ENCODE data around the gene EXOC7.

EXOC7 gene

DNA sequence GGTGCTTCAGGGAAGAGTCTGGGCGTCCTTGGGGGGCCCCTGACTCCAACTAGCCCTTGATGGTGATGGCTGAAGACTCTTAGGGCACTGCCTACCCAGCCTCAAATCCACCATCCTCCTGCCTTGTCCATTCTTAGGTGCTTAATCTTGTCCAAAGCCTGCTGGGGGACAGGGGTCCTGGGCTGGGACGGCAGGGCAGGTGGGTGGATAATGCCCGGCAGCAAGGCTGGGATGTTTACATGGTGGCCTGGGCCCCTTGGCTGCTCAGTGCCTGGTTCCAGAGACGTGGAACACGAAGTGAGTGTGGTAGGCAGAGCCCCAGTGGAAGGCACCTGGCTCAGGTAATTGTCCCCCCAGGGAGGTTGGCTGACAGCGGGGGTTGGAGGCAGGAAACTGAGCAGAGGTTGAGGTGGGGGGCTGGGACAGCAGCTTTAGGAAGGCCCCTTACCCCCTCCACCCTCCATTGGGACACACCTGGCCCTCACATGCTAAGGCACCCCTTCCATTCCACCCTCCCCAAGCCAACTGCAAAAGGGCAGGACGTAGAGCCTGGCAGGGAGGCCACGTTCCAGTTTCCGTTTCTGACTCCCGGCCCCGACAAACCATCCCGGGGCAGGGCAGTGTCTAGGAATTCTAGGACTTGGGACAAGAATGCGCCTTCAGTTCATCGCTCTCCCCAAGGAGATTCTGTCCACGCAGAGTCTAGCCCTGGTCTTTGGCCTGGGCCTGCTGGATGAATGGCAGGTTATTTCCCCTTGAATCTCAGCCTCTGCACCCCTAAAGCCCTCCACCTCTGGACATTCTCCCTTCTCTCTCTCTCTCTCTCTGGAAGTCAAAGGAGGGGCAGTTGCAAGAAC lies 35.5 kb upstream of the EXOC7 start:
- DNase-seq (ENCODE audit: low read depth in 2 of 2): no peak

DNA sequence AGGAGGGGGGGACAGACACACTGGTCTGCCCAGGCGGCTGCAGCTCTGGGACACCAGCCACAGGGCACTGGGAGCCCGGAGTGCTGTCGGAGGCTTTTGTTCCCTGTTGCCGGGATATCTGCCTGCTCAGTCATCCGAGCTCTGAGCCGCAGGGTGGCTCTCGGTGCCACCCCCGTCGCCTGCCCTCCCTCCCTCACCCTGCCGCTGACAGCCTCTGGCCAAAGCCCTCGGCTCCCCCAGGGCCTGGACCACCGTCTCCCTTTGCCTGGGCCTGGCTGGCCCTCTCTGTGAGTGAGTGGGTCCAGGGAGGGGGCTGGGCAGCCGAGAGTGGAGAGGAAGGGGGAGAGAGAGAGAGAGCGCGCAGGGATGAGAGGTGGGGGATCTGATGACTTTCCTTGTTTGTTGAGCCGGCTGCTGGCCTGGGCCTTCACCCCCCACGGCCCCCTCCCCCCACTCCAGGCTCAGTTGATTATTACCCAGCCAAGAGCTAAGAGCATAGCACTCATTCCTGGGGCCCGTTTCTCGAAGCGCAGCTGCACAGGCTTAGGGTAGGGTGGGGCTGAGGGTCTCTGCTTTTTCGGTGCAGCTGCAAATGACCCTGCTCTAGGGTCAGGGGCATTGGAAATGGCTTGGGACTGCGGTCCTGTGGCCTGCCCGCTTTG lies 34.8 kb upstream of the EXOC7 start:
- DNase-seq (ENCODE audit: low read depth in 2 of 2): no peak

DNA sequence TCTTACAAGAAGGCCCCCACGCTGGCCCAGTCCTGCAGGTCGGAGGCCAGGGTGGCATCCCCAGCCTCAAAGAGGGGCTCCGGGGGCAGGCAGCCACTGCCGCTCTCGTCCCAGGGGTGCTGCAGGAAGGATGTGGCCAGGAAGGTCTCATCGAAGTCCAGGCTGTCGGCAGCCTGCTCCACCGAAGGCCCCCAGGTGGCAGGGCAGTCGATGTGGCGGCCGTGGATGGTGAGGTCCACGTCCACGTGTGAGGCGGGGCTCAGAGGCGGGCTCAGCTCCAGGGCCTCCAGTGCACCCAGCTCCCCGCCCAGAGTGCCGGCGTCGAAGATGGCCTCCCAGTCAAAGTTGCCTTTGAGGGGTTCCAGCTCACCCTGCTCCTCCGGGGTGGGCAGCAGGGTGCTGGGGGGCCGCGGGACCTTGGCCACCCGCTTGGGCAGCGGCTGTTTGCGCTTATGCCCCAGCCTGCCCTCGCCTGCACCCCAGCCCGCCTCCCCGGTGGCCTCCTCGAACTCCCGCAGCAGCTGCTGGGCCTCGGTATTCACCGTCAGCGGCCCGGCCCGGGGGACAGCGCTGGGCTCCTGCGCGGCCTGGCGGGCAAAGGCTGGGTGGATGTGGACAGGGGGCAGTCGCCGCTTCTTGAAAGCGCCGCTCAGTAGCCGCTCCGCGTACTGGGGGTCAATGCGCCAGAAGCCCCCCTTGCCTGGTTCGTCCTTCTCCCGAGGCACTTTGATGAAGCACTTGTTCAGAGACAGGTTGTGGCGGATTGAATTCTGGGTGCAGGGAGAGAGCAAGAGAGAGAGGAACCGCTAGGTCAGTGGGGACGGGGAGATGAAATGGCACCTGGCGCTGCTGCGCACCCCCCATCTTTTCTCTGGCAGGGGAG lies 34.0 kb upstream of the EXOC7 start:
- DNase-seq (ENCODE audit: low read depth in 2 of 2): no peak

DNA sequence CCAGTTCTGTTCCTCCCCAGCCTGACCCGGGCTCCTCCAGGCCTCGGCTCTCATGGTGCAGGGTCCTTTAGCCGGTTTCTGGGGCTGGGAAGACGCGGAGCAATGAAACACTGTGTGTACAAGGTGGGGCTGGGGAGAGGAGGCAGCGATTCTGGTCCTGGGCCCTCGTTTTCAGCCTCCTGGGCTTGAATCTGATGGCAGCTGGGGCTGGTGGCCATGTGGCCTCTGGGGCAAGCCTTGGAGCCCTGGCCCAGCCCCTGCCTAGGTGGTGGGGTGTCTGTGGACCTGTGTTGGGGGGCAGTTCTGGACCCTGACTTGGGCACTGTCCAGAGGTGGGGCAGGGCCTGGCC lies 33.4 kb upstream of the EXOC7 start:
- no peak for DNase-seq (ENCODE audit: low read depth in 2 of 2)

DNA sequence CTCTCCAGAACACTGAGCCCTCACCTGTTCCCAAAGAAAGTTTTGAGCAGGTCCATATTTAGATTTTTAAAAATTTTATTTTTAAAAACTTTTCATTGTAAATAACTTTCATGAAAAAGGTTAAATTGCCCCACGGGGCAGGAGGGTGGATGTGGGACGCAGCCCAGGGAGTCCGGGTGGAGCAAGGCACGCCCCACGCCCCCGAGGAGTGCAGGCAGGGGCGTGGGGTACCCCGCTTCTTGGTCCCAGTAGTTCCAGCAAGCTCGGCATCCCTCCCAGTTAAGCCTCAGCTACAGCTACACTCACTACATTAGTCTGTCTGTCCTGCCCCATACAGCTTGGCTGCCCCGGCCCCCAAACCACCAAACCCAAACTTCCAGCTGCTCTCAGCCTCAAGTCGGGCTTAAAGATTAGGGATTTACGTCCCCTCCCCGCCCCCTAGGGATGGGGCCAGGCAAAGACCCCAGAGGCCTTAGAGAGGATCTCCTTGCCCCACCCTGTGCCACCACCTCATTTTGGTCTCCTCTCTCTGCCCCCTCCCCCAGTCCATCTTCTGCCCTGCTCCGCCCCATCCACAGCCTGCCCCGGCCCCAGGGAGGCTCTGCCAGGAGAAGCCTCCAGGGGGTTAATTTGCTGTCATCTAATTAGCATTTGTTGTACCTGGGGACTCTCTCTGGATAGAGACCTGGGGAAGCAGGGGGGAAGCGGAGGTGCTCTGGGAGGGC lies 32.9 kb upstream of the EXOC7 start:
- DNase-seq (ENCODE audit: low read depth in 2 of 2): no peak

DNA sequence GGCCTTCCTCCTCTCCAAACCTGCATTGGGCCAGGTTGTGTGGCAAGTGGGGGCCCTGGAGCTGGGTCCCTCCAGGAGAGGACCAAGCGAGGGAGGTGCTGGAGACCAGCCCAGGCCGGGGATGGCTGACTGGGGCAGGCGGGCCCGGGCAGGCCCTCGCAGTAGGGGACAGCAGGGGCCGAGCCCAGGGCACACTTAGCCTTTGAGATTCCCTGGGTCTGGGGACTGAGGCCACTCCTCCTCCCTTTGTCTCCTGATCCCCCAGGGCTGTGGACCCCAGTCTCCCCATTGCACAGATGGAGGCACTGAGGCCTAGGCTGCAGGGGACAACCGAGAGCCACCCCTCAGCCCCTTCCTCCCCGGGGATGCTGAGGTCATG lies 32.2 kb upstream of the EXOC7 start:
- DNase-seq (ENCODE audit: low read depth in 2 of 2): no peak

DNA sequence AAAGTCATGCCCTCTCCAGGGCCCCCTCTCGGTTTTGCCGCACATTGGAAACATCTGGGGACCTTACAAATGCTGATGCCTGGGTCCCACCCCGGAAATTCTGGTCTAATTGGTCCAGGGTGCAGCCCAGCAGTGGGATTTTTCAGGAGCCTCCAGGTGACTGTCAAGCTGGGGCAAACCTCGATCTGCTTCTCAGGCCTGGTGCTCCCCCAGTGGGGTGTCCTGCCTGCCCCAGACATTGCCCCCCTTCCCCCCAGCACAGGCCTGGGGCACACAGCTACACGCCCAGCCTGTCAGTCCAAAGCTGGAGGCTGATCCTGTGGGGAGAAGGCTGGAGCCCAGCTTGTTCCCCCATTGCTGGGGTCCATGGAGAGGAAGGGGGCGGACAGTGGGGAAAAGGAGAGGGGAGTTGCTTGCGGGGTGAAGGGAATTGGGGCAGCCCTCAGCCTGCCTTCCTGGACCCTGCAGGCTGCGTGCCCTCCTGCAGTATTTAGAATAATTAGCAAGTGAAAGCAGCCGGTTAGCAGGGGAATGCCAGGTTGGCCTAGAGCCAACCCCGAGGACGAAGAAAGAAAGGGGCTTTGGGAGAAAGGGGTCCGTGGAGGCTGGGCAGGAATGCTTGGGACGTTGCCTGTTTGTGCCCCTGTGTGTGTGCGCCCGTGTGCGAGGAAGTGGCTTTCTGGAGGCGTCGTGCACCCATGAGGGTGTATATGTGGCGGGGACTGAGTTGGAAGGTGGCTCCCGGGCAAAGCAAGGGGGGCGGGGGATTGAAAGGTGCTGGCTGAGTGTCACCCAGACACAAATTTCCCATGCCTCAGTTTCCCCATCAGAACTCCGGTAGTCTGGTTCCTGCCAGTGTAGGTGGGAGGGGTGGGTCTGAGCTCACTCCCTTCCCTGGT lies 31.6 kb upstream of the EXOC7 start:
- DNase-seq (ENCODE audit: low read depth in 2 of 2): no peak

DNA sequence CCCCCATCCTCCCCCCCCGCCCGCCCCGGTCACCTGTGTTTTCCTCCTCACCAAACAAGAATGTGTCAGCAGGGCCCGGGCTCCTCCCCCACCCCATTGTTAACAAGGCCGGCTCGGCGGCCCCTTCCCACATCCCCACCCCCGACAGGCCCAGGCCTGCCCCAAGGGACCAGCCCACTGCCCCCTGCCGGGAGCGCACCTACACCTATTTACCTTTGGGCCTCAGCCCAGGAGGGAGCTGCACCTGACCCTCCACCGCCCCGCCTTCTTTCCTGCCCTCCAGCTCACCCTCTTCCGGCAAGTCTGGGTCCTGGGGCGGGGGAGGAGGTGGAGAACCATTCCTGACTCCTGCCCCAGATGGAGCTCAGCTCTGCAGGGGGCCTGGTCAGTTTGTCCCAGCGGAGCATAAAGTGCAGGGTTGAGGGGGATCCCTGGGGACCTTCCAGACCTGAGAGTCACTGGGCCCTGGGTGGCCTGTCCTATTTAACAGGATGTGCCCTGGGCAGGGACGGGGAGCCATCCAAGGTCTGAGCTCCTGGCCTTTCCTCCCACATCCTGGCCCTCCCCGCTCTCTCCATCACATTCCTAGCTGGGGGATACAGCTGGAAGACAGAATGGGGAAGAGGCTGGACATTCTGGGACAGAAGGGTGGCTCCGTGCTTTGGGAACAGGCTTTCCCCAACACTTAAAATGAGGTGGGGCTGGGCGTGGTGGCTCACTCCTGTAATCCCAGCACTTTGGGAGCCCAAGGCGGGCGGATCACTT lies 29.2 kb upstream of the EXOC7 start:
- no peak for DNase-seq (ENCODE audit: low read depth in 2 of 2)

DNA sequence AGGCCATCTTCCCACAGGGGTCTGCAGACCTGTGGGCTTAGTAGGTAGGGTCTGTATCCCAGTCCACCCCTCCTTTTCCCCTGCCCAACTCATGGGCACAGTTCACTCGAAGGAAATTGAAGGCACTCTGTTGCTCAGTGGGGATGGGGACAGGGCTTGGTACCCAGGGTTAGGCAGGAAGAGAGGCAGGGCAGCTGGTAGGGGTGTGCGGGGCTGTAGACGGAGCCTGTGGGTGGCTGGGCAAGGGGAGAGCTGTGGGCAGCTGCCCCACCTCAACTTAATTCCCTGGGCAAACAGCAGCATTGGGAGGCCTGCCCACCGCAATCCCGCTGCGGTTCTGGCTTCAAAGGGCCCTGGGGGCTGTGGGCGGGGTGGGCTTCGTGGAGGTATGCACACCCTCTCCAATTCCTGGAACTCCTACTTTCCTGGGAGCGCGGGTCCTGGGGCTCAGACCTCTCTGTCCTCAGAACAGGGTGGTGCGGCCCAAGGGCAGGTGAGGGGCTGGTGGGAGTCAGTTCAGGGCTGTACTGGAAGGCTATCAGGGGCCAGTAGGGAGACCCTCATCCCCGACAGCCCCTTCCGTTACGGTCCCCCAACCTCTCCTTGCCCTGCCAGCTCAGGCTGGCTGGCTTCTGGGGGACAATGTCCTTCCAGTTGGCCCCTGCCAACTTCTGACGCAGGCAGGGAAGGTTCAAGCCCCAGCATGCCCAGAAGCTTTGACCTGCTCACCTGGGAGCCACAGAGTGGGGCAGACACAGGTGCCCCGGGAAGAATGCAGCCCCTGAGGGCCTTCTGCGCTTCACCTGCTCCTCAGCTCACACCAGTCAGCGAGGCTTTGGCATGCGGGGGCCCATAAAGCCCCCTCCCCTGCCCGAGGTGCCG lies 28.3 kb upstream of the EXOC7 start:
- DNase-seq (ENCODE audit: low read depth in 2 of 2): no peak

DNA sequence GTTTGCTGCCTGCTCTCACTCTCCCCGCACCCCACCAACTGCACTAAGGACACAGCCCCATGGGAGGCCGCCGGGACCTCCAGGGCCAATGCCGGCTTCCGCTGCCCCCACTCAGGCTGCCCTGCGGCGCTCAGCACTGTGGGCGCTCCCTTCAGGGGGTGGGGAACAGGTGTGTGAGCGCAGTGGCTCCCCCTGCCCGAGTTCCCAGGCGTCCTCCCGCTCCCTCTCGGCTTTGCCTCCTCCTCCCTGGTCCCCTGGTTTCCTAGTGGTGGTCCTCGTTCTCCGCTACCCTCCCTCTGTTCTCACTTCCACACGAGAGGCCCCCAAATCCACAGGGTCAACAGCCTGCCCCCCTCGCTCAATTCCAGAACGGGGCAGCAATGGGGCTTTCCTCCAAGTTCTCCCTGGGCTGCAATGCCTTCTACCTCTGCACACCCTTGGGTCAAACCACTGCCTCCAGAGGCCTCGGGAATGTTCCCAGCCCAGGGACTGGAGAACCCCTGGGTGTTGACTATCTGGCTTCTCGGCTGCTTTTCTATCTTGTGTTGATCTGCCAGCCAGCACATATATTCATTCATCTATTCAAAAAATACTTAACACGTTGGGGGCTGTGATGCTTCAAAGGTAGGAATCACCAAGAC lies 27.6 kb upstream of the EXOC7 start:
- DNase-seq (ENCODE audit: low read depth in 2 of 2): no peak

DNA sequence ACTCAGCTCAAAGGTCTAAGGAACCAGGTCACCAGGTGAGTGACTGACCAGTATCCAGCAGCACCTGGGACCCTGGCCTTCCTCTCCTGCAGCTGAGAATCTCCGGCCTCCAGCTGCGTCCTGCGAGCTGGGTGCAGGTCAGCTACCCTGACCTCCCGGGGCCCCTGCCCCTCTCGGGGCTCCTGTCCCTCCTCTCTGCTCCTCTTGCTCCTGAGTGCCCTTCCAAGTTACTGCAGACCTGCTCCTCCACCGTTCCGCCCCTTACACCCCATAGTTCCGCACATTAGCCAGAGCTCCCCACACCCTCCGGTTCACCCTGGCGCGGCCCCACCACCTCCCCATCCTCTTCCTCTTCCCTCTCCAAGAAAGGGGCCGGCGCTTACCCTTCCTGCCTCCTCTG lies 26.9 kb upstream of the EXOC7 start:
- DNase-seq (ENCODE audit: low read depth in 2 of 2): no peak

DNA sequence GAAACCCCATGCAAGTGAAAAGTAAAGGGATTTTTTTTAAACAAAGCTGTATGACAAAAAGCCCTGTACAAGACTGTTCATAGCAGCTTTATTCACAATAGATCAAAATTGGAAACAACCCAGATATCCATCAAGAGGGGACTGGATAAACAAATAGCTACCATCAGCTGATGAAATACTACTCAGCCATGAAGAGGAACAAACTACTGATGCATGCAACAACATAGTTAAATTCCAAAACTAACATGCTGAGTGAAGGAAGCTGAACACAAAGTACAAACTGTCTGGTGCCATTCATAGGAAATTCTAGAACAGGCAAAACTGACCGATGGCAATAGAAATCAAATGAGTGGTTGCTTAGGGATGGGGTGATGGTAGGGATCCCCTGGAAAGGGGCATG lies 22.3 kb upstream of the EXOC7 start:
- no peak for DNase-seq (ENCODE audit: low read depth in 2 of 2)

DNA sequence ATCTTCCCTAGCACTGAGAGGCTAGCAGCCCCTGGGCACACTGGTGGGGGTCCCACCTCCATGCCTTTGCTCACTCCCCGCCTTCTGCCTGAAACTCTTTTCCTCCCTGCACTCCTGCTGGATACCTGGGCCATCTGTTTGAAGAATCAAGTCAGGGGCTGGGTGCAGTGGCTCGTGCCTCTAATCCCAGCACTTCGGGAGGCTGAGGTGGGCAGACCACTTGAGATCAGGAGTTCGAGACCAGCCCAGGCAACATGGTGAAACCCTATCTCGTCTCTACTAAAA lies 21.7 kb upstream of the EXOC7 start:
- DNase-seq (ENCODE audit: low read depth in 2 of 2): no peak

DNA sequence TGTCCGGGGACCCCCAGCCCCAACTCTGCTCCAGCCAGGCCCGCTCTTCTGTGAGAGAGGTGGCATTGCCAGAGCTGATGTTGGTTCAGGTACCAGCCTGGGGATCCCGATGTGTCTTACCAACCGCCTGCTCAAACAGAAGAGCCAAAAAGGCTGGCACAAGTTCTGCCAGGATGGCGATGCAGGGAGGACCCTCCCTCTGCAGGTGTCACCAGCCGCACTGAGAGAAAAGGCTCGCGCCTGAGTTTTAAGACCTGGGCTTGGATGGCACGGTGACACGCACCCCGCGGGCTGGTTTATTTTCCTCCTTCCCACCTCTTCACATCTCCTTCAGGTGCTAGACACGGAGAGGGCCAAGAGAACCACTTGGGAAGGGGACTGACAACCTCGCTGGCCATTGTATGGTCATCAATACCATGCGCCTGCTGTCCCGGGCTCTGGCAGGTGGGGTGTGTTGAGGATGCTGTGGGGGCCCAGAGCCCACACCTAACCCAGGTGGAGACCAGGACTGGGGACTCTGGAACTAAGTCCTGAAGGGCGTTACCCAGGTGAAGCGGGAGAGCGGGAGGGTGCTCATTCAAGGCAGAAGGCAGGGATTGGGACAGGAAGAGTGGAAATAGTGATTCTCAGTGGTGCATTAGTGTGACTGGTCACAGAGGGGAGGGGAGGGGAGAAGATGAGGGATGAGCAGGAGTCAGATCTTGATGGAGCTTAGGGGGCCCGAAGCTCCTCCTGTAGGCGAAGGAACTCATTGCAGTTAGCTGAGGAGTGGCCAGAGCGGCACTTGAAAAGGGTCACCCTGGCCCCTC lies 21.2 kb upstream of the EXOC7 start:
- DNase-seq (ENCODE audit: low read depth in 2 of 2): no peak

DNA sequence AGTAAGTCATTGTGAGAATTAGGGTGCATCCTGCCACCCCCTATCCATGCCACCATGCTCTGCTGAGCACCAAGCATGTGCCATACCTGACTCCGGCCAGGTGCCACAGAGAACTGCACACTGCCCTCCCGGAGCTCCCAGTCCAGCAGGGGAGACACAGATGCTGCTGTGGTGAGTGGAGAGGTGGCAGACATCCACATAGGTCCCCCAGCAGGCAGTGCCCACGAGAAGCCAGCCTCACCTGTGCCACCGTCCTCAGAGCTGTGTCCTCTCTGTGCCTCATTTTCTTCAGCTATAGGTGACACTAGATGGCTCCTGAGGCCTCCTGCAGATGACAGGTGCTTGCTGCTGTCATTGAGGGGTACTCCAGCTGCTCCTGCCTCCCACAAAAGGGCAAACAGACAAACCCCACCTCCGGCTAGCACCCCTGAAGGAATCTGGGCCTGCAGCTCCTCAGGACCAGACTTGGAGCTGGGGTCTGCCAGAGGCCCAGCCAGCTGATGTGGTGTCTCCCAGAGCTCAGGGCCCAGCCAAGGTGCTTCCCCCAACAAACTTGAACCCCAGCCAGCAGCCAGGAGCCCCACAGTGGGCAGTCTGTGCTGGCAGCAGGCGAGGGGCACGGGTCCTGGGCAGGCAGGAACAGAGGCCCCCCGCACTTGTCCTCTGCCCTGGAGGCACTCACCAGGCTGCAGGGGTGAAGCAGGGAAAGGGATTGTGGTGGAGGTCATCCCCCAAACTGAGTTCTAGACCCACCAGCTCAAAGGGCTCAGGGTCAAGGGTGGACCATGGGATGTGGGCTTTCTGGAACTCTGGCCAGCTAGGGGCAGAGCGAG lies 20.4 kb upstream of the EXOC7 start:
- DNase-seq (ENCODE audit: low read depth in 2 of 2): no peak

DNA sequence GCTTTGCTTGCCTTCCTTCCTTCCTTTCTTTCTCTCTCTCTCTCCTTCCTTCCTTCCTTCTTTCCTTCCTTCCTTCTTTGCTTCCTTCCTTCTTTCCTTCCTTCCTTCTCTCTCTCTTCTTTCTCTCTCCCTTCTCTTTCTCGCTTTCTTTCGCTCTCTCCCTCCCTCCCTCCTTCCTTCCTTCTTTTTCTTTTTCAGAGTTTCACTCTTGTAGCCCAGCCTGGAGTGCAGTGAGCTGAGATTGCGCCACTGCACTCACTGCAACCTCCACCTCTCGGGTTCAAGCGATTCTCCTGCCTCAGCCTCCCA lies 19.6 kb upstream of the EXOC7 start:
- no peak for DNase-seq (ENCODE audit: low read depth in 2 of 2)

DNA sequence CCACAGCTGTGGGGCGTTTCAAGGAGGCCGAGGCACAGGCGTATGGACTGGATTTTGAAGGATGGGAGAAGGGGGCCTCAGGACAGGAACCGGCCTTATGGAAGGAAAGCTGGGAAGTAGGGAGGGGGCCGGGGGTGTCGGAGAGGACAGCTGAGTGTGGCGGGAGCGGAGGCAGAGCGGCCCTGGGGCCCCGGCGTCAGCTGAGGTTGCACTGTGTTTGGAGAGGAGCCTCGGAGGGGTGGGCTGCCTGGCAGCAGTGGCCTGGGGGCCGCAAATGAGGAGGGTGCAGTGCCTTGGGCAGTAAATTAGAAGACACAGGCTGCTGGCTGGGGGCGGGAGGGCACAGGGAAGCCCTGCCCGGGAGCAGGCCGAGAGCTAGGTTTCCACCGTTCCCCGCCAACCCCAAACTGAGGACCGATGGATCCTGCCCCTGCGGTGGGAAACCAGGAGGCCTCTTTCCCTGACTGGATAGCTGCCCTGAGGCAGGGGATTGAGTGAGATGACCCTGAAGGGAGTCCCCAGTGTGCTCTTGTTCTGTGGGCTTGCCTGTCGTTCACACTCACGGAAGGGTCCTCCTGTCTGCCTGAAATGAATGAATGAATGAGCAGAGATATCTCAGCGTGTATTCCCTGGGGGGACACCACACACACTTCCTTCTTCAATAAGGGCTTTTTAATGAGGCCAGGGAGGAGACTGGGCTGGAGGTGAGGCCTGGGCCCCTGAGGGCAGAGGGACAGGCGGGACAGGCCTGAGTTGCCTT lies 19.0 kb upstream of the EXOC7 start:
- DNase-seq (ENCODE audit: low read depth in 2 of 2): no peak

Measured in stimulated activated CD4-positive, alpha-beta T cell treated with anti-CD3 and anti-CD28 coated beads, Interleukin-1b, Interleukin-23, amount 100 ng/mL, for 1 hour (primary cell).